GM23248 (cell line): ENCODE data around the gene MYH6.

Source experiments
- EZH2 ChIP-seq: fragments of 200-600 bp; sonication (generic); IDR thresholded peaks from 2 replicates; pipeline ENCODE4 v1.6.1; 2018; ENCODE audit warnings: antibody characterized with exemption, mild to moderate bottlenecking; ENCODE audit not compliant: insufficient read depth, poor library complexity, severe bottlenecking
- EZH2phosphoT487 ChIP-seq: fragments of 200-600 bp; sonication (generic); IDR thresholded peaks from 2 replicates; pipeline ENCODE4 v1.6.1; 2018; ENCODE audit warnings: antibody characterized with exemption, moderate library complexity, mild to moderate bottlenecking, low read depth; ENCODE audit not compliant: insufficient read depth

GRCh38 chr14:23421594-23421993 lies 13.5 kb upstream of the MYH6 start:
- TF ChIP-seq EZH2phosphoT487 (no peak), EZH2 (no peak)
